Stomach (tissue), 4 donors: ENCODE results near the gene RERE.

Experiments
- EP300 ChIP-seq: sonication (generic); formaldehyde crosslinking; IDR thresholded peaks from one replicate; pipeline ENCODE4 v1.6.1; 2017; ENCODE audit warnings: antibody characterized with exemption
- TF ChIP-seq, protein P1 (sequence below), 7 experiments: fragments of 450-650 bp in 4 of 7; fragments of 200-600 bp in 3 of 7; sonication (generic) in 3 of 7; IDR thresholded peaks; one replicate each; pipeline ENCODE4 v1.5.1; 2016 to 2019; ENCODE audit warnings: antibody characterized with exemption in 7 of 7, control low read depth in 2 of 7, mild to moderate bottlenecking in 1 of 7

DNA sequence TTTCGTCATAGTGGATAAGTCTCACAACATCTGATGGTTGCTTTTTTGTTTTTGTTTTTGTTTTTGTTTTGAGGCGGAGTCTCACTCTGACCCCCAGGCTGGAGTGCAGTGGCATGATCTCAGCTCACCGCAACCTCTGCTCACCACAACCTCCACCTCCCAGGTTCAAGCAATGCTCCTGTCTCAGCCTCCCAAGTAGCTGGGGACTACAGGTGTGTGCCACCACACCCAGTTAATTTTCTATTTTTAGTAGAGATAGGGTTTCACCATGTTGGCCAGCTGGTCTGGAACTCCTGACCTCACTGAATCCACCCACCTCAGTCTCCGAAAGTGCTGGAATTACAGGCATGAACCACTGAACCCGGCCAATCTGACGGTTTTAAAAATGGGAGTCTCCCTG is 109.2 kb downstream of the RERE start:
- TF ChIP-seq, protein P1, sequence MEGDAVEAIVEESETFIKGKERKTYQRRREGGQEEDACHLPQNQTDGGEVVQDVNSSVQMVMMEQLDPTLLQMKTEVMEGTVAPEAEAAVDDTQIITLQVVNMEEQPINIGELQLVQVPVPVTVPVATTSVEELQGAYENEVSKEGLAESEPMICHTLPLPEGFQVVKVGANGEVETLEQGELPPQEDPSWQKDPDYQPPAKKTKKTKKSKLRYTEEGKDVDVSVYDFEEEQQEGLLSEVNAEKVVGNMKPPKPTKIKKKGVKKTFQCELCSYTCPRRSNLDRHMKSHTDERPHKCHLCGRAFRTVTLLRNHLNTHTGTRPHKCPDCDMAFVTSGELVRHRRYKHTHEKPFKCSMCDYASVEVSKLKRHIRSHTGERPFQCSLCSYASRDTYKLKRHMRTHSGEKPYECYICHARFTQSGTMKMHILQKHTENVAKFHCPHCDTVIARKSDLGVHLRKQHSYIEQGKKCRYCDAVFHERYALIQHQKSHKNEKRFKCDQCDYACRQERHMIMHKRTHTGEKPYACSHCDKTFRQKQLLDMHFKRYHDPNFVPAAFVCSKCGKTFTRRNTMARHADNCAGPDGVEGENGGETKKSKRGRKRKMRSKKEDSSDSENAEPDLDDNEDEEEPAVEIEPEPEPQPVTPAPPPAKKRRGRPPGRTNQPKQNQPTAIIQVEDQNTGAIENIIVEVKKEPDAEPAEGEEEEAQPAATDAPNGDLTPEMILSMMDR (IDR thresholded peaks at IDR 0.05), result no peak
- no peak for TF ChIP-seq EP300
